KMS-11 (cell line): Measurements from ENCODE around the gene NETO2.
"Not testable (repeated sequence)": the region's sequence is repeated elsewhere in the genome, so short reads cannot be mapped to it uniquely, and the experiment has no call there.

ENCODE experiments used
- H2AFZ ChIP-seq: fragments of 200-600 bp; sonication (generic); 2 replicates; pipeline ENCODE4 v1.6.1; 2016; ENCODE audit warnings: antibody characterized with exemption, mixed run types, low read depth
- H3K27ac ChIP-seq: fragments of 200-600 bp; sonication (generic); 2 replicates; pipeline ENCODE4 v1.6.1; 2016; ENCODE audit warnings: mild to moderate bottlenecking, mixed run types
- H3K27me3 ChIP-seq: fragments of 200-600 bp; sonication (generic); 2 replicates; pipeline ENCODE4 v1.6.1; 2017; ENCODE audit warnings: mild to moderate bottlenecking, low read depth, mixed run types, moderate library complexity; ENCODE audit not compliant: insufficient read depth
- H3K36me3 ChIP-seq: fragments of 200-600 bp; sonication (generic); 2 replicates; pipeline ENCODE4 v1.6.1; 2017; ENCODE audit warnings: mild to moderate bottlenecking, mixed run types; ENCODE audit not compliant: insufficient read depth
- H3K4me1 ChIP-seq: fragments of 200-600 bp; sonication (generic); 2 replicates; pipeline ENCODE4 v1.6.1; 2016; ENCODE audit warnings: mild to moderate bottlenecking, low read depth, mixed run types; ENCODE audit not compliant: poor library complexity, severe bottlenecking
- H3K4me2 ChIP-seq: fragments of 200-600 bp; sonication (generic); 2 replicates; pipeline ENCODE4 v1.7.0; 2016; ENCODE audit warnings: mild to moderate bottlenecking, mixed run types
- H3K4me3 ChIP-seq: fragments of 200-600 bp; sonication (generic); IDR thresholded peaks from 2 replicates; pipeline ENCODE4 v1.6.1; 2017; ENCODE audit warnings: low read depth, low read length, mixed read lengths; ENCODE audit not compliant: insufficient read depth
- H3K79me2 ChIP-seq: fragments of 200-600 bp; sonication (generic); 2 replicates; pipeline ENCODE4 v1.6.1; 2016; ENCODE audit warnings: low read depth, mixed run types; ENCODE audit not compliant: insufficient read depth
- H3K9ac ChIP-seq: fragments of 200-600 bp; sonication (generic); 2 replicates; pipeline ENCODE4 v1.6.1; 2016; ENCODE audit warnings: mild to moderate bottlenecking, mixed run types
- H4K20me1 ChIP-seq: fragments of 200-600 bp; sonication (generic); 2 replicates; pipeline ENCODE4 v1.6.1; 2016; ENCODE audit warnings: mild to moderate bottlenecking, mixed run types; ENCODE audit not compliant: insufficient read depth
- CTCF ChIP-seq: fragments of 200-600 bp; sonication (generic); conservative IDR thresholded peaks from 2 replicates; pipeline ENCODE4 v1.6.1; 2017; ENCODE audit warnings: low read depth, mild to moderate bottlenecking, antibody characterized with exemption, low read length, moderate library complexity, mixed read lengths

NETO2 gene

GRCh38 chr16:47139561-47140185, 4.1 kb downstream of the NETO2 start:
- Histone ChIP-seq H3K4me3 (no peak overlapping the region), H3K27ac (no peak overlapping the region), H3K9ac (no peak overlapping the region), H3K27me3 (no peaks in the 10 kb centered on the region), H3K4me1 (peaks cover 20% of the 10 kb centered on the region), H3K79me2 (peaks cover 54% of the 10 kb centered on the region), H4K20me1 (peaks cover 9% of the 10 kb centered on the region; the same call in 1 of the 2 replicates), H3K4me2 (no peak overlapping the region), H2AFZ (no peak overlapping the region), H3K36me3 (no peaks in the 10 kb centered on the region)
- TF ChIP-seq CTCF, result no peak

GRCh38 chr16:47137925-47138324, 5.8 kb downstream of the NETO2 start:
- H3K9ac ChIP-seq, H4K20me1 ChIP-seq, H3K4me2 ChIP-seq, H3K27me3 ChIP-seq, H3K36me3 ChIP-seq, H2AFZ ChIP-seq, H3K4me3 ChIP-seq, H3K27ac ChIP-seq: not testable (repeated sequence)
- Histone ChIP-seq H3K79me2 (peaks cover 66% of the 10 kb centered on the region), H3K4me1 (peaks cover 16% of the 10 kb centered on the region)

- H3K27ac ChIP-seq, result no peak overlapping the region
These were observed 7.5 kb downstream of the NETO2 start for GRCh38 chr16:47136099-47136842.

GRCh38 chr16:47134550-47134949, 9.2 kb downstream of the NETO2 start:
- Histone ChIP-seq H3K79me2 (peaks cover 55% of the 10 kb centered on the region), H3K4me2 (no peak overlapping the region), H3K4me3 (no peak overlapping the region), H3K36me3 (no peaks in the 10 kb centered on the region), H3K27ac (no peak overlapping the region), H2AFZ (no peak overlapping the region), H3K27me3 (no peaks in the 10 kb centered on the region), H3K4me1 (no peaks in the 10 kb centered on the region), H4K20me1 (0 out of 2 replicates have a peak, but pooled peaks cover 4% of the 10 kb centered on the region), H3K9ac (no peak overlapping the region)
- no peak for TF ChIP-seq CTCF

More at GRCh38 chr16:47136099-47136842, 7.5 kb downstream of the NETO2 start:
- Histone ChIP-seq H3K27me3 (no peaks in the 10 kb centered on the region), H3K4me3 (no peak overlapping the region), H3K36me3 (no peaks in the 10 kb centered on the region), H3K79me2 (peaks cover 66% of the 10 kb centered on the region), H4K20me1 (peaks cover 4% of the 10 kb centered on the region; the same call in 1 of the 2 replicates), H3K4me2 (no peak overlapping the region), H3K4me1 (peaks cover 9% of the 10 kb centered on the region), H2AFZ (no peak overlapping the region), H3K9ac (no peak overlapping the region)
- TF ChIP-seq CTCF, result no peak

GRCh38 chr16:47132308-47132707, 11.4 kb downstream of the NETO2 start:
- H3K79me2 ChIP-seq, result peaks cover 44% of the 10 kb centered on the region
- H2AFZ ChIP-seq, result no peak overlapping the region
- no peak overlapping the region for H3K9ac ChIP-seq
- H3K4me1 ChIP-seq, result no peaks in the 10 kb centered on the region
- no peak overlapping the region for H3K4me3 ChIP-seq
- 0 out of 2 replicates have a peak, but pooled peaks cover 4% of the 10 kb centered on the region for H4K20me1 ChIP-seq
- no peaks in the 10 kb centered on the region for H3K36me3 ChIP-seq
- no peak for TF ChIP-seq CTCF
- H3K27ac ChIP-seq, result no peak overlapping the region
- no peak overlapping the region for H3K4me2 ChIP-seq
- H3K27me3 ChIP-seq, result no peaks in the 10 kb centered on the region
